Endothelial cell of umbilical vein (primary cell): Measurements from ENCODE around the gene EHMT1.

ENCODE experiments used
- MYC ChIP-seq: IDR thresholded peaks from one replicate; pipeline ENCODE4 v1.6.1; 2011; ENCODE audit warnings: mild to moderate bottlenecking, low read depth, low read length
- TF ChIP-seq, protein P1 (sequence below), 2 donors: IDR thresholded peaks; 1 replicate in 1 of 2; 2 replicates in 1 of 2; pipeline ENCODE4 v1.5.1; 2011; ENCODE audit warnings: low read length in 2 of 2, mild to moderate bottlenecking in 2 of 2, moderate library complexity in 2 of 2, control low read depth in 1 of 2, inconsistent platforms in 1 of 2, low read depth in 1 of 2; ENCODE audit not compliant: insufficient read depth in 1 of 2; ENCODE audit errors: extremely low read depth in 1 of 2

- TF ChIP-seq, protein P1, sequence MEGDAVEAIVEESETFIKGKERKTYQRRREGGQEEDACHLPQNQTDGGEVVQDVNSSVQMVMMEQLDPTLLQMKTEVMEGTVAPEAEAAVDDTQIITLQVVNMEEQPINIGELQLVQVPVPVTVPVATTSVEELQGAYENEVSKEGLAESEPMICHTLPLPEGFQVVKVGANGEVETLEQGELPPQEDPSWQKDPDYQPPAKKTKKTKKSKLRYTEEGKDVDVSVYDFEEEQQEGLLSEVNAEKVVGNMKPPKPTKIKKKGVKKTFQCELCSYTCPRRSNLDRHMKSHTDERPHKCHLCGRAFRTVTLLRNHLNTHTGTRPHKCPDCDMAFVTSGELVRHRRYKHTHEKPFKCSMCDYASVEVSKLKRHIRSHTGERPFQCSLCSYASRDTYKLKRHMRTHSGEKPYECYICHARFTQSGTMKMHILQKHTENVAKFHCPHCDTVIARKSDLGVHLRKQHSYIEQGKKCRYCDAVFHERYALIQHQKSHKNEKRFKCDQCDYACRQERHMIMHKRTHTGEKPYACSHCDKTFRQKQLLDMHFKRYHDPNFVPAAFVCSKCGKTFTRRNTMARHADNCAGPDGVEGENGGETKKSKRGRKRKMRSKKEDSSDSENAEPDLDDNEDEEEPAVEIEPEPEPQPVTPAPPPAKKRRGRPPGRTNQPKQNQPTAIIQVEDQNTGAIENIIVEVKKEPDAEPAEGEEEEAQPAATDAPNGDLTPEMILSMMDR (IDR thresholded peaks at IDR 0.05; ENCODE audit: extremely low read depth in 1 of 2, insufficient read depth in 1 of 2, low read depth in 1 of 2, low read length in 2 of 2): no peak
- TF ChIP-seq MYC: no peak
Measured at GRCh38 chr9:137589441-137590122, 29.2 kb upstream of the EHMT1 start.
